Stimulated activated CD4-positive, alpha-beta T cell treated with anti-CD3 and anti-CD28 coated beads, Interleukin-15, amount 100 ng/mL, for 24 hours (primary cell): ENCODE data around the gene ACOD1.
A peak's percentile ranks its signal among the peaks of the same experiment; 100 is the strongest.

Source experiments
- DNase-seq: peaks from one replicate; pipeline ENCODE4 v3.0.0-alpha.2; 2020

The ACOD1 gene

DNA sequence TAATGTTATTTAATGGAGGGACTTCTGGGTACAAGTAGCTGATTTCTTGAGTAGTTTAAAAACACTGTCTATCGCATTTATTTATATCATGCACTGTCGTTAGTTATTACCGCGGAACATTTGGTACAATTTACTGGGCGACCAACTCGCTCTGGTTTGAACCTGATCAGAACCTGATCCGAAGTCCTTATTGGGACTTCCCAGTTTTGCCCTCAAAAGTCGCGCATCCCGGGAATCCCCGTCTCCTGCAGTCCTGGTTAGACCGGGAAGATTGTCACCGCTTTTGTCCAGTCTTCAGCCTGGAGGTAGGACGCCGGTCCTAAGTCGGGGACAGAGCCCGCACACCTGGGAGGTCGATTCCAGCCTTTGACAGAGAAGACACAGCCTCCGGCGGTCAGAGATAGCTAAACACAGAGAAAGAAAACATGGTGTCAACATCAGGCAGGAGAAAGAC is 44.3 kb downstream of the ACOD1 start:
- DNase-seq = peak; percentile 21

DNA sequence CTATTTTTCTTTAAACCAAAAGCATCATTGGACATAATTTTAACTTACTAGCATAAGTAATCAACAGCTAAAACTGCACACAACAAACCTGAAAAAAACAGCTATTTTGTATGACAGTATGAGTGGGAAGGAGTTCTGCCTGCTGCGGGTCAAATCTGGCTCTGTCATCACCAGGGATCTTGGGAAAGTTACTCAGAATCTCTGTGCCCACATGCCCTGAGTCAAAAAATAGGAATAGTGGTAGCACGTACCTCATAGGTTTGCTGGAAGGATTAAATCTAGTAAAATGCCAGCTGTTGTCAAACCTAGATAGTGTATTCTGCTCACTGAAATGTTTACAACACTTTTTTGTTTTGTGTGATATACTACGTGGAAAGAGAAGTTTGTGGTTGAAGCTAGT is 44.7 kb downstream of the ACOD1 start:
- no peak for DNase-seq

DNA sequence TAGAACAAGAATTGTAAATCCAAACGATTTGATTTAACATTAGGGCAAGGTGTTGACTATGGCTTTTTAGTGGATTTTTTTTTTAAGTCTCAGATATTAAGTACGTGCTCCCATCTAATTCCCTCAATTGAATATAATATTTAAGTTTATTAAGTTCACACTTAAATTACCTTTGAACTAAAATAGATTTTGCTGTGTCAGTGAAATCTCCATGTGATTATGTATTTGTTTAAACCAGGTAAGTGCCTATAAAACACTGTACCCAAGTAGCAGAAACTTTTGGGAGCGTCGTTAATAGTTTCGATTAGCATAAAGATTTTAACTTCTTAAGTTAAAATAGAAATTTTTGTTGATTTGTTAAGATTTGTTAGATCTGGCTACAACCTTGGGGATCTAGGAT is 45.2 kb downstream of the ACOD1 start:
- no peak for DNase-seq

DNA sequence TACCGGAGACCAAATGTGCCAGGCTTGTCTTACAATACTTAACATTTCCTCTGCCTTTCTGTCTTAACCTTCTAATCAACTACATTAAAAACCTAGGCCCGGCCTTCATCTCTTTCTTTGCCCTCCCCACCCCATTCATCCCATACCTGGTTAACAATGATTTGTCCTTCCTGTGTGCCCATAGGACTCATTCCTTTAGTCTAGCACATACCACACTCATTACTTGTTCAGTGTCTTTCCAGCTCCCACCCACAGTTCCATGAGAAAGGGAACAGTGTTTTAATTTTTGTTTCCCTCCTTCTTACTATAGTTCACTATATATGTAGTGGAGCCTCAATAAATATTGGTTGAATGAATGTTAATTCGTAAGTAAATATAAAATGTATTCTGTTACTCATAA is 46.0 kb downstream of the ACOD1 start:
- no peak for DNase-seq

DNA sequence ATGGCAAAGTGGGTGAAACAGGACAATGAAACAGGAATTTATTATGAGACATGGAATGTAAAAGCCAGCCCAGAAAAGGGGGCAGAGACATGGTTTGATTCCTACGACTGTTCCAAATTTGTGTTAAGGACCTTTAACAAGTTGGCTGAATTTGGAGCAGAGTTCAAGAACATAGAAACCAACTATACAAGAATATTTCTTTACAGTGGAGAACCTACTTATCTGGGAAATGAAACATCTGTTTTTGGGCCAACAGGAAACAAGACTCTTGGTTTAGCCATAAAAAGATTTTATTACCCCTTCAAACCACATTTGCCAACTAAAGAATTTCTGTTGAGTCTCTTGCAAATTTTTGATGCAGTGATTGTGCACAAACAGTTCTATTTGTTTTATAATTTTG is 52.2 kb downstream of the ACOD1 start:
- no peak for DNase-seq

DNA sequence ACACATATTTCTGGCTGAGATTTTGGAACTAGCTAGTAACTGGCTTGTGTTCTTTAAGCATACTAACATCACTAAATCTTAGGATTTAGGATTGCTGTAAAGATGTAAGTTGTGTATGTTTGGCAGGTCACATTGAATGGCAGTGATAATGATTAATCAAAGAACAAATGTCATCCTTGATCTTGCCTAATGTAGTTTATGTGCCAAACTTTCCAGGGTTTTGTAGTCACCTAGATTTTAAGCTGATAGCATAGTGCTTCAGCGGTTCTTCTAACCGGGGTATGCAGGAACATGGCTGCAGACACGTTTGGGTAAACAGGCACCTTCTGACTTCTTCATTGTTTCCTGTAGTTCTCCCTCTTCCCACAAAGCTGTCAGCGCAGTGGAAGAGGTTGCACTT is 53.2 kb downstream of the ACOD1 start:
- DNase-seq = no peak

DNA sequence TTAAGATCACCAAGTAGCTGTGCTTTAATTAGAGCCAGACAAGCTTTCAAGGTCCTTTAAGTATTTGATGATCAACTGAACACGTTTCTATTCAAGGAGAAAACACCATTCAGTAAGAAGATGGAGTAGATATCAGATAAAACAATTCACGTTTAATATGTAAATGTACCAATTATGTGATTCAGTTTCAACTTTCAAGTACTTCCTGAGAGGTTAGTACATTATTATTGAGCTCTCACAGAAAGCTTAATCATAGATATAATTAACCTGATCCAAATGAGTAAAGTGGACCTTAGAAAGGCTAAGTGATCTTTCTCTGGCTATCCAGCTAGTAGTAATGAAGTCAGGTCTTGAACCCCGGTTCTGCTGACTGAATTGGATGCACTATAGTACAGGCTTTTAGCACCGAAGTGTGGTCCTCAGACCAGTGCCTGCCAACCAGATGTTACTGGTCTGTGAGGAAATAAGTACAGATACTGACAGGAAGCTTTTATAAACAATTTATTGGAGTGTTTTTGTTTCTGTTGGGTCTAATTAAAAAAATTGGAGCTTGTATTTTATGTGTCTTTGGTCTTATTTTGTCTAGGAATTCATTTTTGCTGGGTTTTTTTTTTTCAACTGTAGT is 53.8 kb downstream of the ACOD1 start:
- DNase-seq = no peak

DNA sequence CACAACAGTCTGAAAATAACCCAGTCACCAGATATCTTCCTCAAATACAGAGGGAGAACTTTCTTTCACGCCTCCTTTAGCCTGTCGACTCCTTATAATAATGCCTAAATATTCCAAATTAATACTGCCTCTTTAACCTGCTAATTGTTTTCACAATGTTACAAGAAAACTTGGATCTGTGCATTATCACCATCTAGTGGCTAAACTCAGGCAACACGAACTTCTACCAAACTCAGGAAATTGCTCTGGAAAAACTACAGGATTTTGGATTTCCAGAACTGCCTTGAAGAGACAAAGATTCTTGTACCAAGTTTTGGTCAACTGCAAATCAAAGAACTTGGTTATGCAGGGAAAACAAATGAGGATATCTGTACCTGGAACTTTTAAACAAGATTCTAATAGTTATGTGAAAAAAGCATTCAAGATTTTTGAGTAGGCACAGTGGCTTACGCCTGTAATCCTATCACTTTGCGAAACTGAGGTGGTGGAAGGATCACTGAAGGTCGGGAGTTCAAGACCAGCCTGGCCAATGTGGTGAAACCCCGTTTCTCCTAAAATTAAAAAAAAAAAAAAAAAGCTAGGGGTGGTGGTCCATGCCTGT is 54.4 kb downstream of the ACOD1 start:
- no peak for DNase-seq
